Epithelial cell of proximal tubule (primary cell): ENCODE data around the gene CYP2A6. TPM values are rescaled to one million over a fixed set of nuclear protein-coding genes. Genes with fewer than 3 reads are reported as not detected.

Experiments used
- DNase-seq: peaks from one replicate; pipeline ENCODE4 v3.0.0-alpha.2; 2011; ENCODE audit warnings: low read depth
- H3K4me3 ChIP-seq: 2 replicates; pipeline ENCODE4 v1.5.1; 2011; ENCODE audit warnings: low read depth, mild to moderate bottlenecking, low read length
- total RNA-seq: library from RNA; depleted of rRNA; stranded (reverse); fragments of >200 nt; gene quantifications from 2 replicates; pipeline ENCODE4 v1.2.3, GENCODE V29; 2015
- TF ChIP-seq, protein P1 (sequence below): conservative IDR thresholded peaks from 2 replicates; pipeline ENCODE4 v1.5.1; 2012; ENCODE audit warnings: low read depth, mild to moderate bottlenecking, low read length

Gene CYP2A6
- total RNA-seq, 1 donor from 2014 or later: not detected

DNA sequence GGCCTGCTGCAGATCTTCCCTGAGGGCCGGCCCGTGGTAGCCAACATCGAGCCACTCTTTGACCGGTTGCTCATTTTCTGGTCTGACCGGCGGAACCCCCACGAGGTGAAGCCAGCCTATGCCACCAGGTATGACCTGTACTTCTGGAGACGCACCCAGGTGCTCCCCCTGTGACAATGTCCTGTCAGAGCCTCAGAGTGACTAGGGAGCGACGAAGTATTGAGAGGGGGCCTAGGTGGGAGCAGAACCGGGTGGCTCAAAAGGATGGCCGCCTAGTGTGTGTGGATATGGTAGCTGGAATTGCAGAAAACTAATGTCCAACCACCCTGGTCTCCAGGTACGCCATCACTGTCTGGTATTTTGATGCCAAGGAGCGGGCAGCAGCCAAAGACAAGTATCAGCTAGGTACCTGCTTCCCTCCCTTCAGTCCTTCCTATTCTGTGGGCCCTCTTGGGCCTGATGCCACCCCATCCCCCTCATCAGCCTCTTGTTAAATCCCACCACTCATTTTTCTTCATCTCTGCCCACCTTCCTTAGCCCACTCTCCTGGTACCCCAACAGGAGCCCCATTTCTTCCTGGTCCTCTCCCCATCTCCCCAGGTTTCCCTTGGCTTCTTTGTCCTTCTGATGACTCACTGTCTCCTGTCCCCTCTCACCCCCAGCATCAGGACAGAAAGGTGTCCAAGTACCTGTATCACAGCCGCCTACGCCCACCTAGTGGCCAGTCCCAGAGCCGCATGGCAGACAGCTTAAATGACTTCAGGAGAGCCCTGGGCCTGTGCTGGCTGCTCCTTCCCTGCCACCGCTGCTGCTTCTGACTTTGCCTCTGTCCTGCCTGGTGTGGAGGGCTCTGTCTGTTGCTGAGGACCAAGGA, 42.9 kb downstream of the CYP2A6 start:
- TF ChIP-seq, protein P1, sequence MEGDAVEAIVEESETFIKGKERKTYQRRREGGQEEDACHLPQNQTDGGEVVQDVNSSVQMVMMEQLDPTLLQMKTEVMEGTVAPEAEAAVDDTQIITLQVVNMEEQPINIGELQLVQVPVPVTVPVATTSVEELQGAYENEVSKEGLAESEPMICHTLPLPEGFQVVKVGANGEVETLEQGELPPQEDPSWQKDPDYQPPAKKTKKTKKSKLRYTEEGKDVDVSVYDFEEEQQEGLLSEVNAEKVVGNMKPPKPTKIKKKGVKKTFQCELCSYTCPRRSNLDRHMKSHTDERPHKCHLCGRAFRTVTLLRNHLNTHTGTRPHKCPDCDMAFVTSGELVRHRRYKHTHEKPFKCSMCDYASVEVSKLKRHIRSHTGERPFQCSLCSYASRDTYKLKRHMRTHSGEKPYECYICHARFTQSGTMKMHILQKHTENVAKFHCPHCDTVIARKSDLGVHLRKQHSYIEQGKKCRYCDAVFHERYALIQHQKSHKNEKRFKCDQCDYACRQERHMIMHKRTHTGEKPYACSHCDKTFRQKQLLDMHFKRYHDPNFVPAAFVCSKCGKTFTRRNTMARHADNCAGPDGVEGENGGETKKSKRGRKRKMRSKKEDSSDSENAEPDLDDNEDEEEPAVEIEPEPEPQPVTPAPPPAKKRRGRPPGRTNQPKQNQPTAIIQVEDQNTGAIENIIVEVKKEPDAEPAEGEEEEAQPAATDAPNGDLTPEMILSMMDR: peak; percentile 50
- H3K4me3 ChIP-seq: no peak overlapping the region
- no peak for DNase-seq

DNA sequence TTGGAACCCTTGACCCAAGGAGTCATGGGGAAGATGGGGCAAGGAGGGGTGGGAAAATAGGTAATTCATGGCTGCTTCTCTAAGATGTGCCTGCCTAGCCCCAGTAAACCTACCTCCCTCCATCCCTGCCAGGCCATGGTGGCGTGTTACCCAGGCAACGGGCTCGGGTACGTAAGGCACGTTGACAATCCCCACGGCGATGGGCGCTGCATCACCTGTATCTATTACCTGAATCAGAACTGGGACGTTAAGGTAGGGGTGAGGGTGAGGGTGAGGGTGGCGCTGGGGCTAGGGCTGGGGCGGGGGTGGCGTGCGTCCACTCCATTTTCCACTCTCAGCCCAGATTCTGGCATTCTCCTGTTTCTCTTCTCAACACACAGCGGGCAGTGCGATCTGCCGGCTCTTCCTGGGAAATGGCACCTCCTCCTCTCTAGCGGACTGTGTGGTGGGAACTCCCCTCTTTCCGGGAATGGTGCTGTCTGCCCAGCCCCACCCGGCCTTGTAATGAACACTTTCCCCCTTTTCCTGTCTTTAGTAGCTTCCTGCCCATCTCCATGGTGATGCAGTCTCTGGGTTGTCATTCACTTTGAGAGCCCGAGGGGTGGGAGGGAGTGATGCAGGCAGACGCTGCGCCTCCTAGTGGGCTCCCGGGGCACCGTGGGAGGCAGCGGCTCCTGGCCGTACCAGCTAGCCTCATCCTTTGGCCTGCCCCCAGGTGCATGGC, 43.7 kb downstream of the CYP2A6 start:
- TF ChIP-seq, protein P1: peak; percentile 74
- no peak overlapping the region for H3K4me3 ChIP-seq
- no peak for DNase-seq

DNA sequence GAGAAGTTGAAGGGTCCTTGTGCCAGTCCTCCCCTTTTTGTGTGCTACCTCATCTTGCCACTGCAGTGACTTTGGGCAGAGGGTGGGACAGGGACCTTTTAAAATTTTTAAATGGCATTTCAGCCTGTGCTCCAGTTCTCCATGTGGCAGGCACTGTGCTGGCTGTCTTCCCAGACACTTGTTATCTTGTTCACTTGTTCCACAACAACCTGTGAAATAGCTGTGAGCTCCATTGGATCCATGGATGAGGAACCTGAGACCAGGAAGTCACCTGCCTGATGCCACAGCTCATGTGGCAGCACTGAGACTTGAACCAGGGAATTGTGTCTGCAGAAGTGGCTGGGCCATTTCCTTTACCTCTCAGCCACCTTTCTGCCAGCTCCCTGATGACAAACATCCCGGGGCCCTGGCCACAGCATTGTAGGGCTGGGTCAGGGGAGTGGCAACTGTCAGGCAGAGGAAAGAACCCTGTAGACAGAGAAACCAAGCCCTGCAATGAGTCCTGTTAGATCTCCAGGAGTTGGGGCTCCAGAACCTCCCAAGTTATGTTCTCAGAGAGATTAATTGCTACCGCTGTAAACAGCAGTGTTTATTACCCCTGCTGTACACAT, 44.9 kb downstream of the CYP2A6 start:
- no peak for DNase-seq
- H3K4me3 ChIP-seq: no peak overlapping the region
- TF ChIP-seq, protein P1: no peak

DNA sequence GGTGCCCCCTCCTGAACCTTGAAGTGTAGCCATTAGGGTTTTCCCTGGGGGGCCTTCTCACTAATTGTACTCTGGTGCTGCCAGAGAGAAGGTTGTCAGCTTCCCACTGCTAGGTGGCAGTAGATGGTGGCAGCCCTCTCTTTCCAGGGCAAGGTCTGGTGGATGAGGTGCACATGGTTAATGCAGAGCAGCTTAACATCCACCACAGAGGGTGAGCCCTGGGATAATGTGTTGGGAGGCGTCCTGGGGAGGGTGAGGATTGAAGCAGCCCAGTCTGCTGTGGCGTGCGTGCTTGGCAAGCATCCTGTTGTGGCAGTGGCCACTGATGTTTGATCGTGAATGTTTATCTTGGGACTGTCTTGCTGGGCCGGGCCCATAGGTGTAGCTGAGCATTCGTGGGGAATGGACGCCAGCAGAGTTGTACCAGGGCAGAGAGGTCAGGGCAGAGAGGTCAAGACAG, 45.4 kb downstream of the CYP2A6 start:
- DNase-seq: no peak
- H3K4me3 ChIP-seq: no peak overlapping the region
- TF ChIP-seq, protein P1: peak; percentile 31

DNA sequence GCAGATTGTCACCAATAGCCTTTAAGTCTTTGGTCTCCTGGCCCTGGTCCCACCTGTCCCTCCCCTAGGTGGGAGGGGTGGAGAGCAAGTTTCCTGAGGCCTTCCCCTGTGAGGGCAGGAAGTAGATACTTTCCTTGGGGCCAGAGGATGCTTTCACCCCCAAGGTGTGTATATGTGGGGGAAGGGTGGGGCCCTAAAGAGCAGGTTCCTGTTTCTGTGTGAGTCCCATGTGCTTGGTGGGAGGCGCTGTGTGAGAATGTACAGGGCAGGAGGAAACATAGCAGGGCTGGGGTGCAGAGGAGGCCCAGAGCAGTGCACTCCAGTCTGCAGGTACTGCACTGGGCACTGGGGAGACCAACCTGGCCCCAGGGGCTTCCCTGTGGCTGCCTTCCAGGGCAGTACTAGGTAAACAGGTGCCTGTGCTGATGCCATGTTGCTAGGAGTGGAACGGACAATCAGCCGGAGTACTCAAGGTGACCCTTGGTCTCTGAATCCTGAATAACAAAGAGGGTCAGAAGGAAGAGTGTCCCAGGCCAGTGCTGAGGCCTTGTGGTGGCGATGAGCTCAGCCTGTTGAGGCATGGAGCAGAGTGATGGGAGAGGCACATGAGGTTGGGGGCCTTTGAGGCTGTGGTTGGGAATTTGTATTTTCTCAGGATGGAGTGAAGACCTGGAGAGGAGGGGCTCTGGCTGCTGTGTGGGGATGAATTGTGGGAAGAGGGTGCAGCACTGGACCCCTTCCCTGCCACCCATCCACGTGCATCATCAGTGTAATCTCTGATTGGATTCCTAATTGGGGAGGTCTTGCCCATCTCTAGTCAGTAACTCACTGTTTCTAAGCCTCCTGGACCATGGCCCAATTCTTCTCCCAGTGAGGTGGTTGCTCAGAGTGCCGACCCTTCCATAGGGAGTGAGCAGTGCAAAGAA, 46.1 kb downstream of the CYP2A6 start:
- DNase-seq: no peak
- TF ChIP-seq, protein P1: no peak
- no peak overlapping the region for H3K4me3 ChIP-seq
